RPMI8226 (cell line): ENCODE results near the gene ZBTB16.
"Not testable (repeated sequence)": the region's sequence is repeated elsewhere in the genome, so short reads cannot be mapped to it uniquely, and the experiment has no call there.

Source experiments
- DNase-seq: peaks from one replicate; pipeline ENCODE4 v3.0.0-alpha.2; 2015

The ZBTB16 gene

DNA sequence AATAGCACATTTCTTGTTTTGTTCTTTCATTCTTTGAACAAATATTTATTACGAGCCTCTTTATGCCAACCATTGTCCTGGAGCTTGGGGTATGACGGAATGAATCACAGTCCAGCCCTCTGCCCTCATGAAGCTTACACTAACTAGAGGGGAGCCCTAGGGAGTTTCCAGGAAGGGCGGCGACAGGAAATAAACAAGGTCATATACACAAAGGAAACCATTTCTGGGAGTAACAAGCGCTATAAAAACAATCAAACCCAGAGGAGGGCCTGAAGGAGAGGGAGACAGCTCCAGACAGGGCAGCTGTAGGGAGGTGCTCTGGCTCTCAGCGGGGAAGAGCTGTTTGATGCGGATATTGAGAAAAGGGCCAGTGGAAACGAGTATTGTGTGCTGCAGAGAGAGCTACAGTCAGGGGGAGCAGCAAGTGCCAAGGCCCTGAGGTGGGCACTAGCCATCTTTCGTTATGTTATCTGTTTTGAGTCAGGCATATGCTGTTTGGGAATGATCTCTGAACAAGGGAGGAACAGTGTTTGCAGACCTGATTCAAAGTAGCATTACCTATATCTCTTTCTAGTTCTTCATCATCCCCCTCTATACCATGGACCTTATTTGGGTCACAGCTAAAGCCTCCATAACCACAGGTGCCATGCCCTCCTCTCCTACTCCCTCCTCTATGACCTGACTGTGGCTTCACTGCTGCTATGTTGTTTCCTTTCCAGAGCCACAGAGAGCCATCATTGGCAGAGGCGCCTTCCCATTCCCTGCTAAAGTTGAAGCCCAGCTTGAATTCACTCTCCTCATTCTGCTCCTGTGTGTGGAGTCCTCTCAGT, 15.3 kb upstream of the ZBTB16 start:
- no peak for DNase-seq

GRCh38 chr11:114047327-114047726, 12.2 kb upstream of the ZBTB16 start:
- DNase-seq, result no peak

DNA sequence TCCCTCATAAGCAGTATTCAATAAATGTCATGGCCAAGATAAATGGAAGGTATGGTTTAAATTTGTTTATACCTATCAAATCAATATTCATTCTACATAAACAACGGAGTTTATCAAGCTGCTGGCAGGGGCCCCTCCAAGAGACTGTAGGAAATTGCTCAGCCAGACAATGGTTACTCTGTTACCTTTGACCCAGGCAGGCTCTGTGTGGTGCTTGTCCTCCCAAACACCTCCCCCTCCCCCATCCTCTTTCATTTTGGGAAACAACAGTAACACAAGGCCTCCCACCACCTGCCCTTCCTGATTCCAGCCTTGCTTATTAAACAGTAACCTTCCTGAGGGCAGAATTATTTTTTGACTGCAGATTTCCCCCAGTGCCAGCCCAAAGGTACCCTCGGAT, 10.5 kb upstream of the ZBTB16 start:
- no peak for DNase-seq

DNA sequence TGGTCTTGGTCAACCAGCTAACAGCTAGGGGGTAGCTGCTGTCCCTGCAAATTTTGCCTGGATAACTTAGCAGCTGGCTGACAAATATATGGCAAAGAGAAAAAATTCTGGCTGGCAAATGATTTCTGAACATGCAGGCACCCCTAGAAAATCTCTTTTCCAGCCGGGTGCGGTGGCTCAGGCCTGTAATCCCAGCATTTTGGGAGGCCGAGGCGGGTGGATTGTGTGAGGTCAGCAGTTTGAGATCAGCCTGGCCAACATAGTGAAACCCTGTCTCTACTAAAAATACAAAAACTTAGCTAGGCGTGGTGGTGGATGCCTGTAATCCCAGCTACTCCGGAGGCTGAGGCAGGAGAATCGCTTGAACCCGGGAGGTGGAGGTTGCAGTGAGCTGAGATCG, 9.7 kb upstream of the ZBTB16 start:
- not testable (repeated sequence) for DNase-seq

GRCh38 chr11:114050258-114050927, 9.1 kb upstream of the ZBTB16 start:
- no peak for DNase-seq

DNA sequence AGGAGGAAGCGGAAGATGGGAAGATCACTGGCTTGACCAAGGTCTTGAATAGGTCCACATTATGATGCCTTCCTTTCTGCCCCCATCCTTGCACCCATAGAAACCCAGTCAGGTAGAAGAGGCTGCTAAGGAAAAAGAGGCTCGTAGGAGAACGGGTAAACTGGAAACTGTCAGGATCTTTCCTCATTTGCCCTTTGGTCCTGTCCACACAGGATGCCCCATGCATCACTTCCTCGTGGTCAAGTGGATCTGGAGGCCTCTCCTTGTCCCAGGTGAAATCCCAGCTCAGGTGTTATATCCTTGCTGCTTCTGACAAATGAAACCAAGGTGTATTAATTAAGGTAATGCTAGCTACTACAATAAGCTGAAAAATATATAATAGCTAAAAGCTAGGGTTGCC, 8.0 kb upstream of the ZBTB16 start:
- DNase-seq, result no peak

- DNase-seq, result no peak
Measured at GRCh38 chr11:114052160-114052559, 7.4 kb upstream of the ZBTB16 start.

DNA sequence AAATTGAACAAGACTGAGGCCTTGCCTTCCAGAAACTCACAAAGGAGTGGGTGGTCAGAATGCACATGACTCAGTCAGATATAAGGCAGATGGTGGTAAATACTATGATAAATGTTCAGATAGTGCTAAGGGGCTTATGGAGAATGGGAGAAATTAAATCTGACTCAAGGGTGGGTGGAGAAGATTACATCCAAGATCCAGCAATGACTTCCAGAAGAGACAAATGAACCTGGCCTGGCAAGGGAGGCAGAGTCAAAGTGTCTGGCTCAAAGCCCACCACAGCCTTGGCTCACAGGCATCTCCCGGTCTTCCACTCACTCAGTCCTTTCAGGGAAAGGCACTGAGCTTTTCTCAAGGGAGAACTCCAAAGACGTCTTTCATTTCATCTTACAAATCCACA, 6.1 kb upstream of the ZBTB16 start:
- DNase-seq, result no peak

DNA sequence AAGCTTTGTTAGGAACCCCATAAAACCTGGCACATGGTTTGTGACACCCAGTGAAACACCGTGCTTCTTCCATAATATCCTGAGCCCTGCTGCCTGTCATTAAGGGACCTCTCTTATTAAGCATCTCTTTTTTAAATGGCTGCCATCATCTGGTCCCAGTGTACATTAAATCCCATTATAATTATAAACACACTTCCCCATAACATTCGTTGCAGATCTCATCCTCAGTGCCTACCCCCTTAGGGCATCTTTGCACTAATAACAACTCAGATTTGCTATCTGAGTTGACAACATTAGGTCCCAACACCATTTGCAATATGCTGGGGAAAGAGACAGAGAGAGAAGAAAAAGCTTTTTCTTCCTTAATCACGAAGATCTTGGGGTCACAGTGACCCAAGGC, 4.7 kb upstream of the ZBTB16 start:
- DNase-seq, result no peak

DNA sequence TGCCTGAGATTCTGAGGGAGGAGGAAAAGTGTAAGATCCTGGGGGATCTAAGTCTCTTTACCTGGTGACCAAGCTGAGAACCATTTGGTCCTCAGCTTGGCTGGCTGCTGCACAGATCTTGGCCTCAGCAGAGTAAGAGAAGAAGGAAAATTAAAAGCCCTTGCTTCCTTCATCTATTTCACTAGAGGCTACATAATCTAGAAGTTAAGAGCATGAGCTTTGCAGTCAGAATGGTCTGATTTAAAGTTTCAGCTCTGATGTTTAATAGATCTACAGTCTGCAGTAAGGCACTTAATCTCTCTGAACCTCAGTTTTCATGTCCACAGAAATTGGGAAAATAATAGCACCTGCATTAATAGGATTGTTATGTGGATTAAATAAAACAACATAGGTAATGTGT, 3.1 kb upstream of the ZBTB16 start:
- DNase-seq, result no peak

- DNase-seq, result no peak
Measured at GRCh38 chr11:114057147-114057546, 2.4 kb upstream of the ZBTB16 start.

DNA sequence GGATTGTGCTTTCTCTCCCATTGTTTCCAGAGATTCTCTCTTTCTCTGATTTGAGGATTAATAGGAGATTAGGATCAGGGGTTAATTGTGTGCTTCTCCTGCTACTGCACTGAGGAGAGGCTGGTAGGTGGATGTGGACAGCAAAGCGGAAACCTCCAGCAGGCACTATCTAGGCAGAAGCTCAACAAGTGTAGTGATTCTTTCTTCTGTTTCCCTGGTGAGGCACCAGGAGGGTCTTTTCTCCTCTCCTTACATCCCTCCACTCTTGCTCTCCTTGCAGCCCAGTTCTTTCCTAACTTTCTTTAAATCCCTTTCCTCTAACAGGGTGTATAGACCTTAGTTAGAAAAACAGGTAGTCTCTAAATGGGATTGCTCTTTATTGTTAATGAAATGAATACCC, 1.9 kb upstream of the ZBTB16 start:
- no peak for DNase-seq

GRCh38 chr11:114058026-114058706, 1.3 kb upstream of the ZBTB16 start:
- no peak for DNase-seq

GRCh38 chr11:114058871-114059277, 637 bp upstream of the ZBTB16 start:
- no peak for DNase-seq

DNA sequence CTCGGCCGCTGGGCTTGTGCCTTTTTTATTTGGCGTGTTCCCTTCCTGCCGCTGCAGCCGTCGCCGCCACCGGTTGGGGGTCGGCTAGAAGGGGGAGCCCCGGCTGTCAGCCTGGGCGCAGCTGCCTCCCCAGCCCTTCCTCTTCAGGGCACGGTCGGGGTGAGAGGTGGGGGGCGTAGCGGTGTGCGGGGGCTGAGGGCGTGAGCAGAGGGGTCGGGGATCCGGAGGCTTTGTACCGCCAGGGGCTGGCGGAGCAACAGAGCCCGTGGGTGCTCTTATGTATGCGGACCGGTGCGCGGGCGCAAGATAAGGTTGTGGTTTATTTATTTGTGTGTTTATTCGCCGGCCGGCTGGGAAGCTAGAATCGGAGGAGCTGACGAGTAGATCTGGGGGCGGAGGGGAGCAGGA, 477 bp downstream of the ZBTB16 start:
- no peak for DNase-seq

- DNase-seq, result no peak
Measured at GRCh38 chr11:114060392-114061047, 1.0 kb downstream of the ZBTB16 start.

DNA sequence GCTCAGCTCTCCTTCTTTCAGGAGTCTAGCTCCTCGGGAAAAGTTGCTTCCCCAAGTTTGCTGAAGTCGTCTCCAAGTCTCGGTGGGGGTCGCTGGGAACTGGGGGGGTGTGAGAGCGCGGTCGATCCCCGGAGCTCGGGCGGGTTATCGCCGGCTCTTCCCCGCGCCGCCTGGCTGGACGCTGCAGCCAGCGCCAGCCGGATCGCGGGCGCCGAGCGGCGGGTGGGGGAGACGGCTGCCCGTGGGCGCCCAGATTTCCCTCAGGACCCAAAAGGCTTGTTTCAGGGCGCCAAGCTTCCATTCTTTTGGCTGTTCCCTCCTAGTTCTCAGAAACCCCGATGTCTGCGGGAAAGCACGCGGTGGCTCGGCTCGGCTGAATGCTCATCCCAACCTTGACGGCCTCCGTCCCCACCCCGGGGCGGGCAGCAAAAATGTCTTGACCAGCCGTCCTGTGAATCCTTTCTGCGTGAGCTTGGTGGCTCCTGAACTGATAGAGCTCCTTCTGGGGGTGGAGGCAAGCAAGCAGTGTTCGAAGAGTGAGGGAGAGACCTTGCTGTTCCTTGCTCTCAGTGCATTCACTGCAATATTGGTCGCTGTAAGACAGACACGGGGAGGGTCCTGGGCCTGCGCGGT, 1.7 kb downstream of the ZBTB16 start:
- no peak for DNase-seq

- DNase-seq, result no peak
Measured at GRCh38 chr11:114061681-114062049, 2.2 kb downstream of the ZBTB16 start.

GRCh38 chr11:114062272-114062671, 2.8 kb downstream of the ZBTB16 start:
- DNase-seq, result no peak

GRCh38 chr11:114063149-114063828, 3.8 kb downstream of the ZBTB16 start:
- no peak for DNase-seq

- DNase-seq, result no peak
Measured at GRCh38 chr11:114063829-114064201, 4.3 kb downstream of the ZBTB16 start.

DNA sequence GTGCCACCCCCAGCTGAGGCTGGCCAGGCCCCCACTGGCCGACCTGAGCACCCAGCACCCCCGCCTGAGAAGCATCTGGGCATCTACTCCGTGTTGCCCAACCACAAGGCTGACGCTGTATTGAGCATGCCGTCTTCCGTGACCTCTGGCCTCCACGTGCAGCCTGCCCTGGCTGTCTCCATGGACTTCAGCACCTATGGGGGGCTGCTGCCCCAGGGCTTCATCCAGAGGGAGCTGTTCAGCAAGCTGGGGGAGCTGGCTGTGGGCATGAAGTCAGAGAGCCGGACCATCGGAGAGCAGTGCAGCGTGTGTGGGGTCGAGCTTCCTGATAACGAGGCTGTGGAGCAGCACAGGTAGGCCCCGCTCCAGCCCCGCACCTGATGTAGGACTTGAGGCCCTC, 4.7 kb downstream of the ZBTB16 start:
- no peak for DNase-seq
